K562 (cell line): ENCODE data around the gene CACNA1S. TPM values are rescaled to one million over a fixed set of nuclear protein-coding genes. Genes with fewer than 3 reads are reported as not detected.

ENCODE experiments used
- ATAC-seq: fragments of 200-7000 bp; cut with Tn5 transposase; 3 replicates; pipeline ENCODE4 v1.9.1; 2020; ENCODE audit warnings: moderate library complexity
- BruUV-seq: library from RNA; stranded (reverse); fragments of 400-500 nt; replicated peaks from 2 replicates; lab custom pipeline; 2021; lab: Mats Ljungman, UMichigan
- CTCF ChIA-PET: fragments of 300-600 bp; formaldehyde crosslinking; extraction: SDS; loops from one replicate; lab custom pipeline; 2021; ENCODE audit warnings: low intra/inter-chr PET ratio; lab: Yijun Ruan, JAX
- POLR2A ChIA-PET: fragments of 300-600, 350-650 bp; sonication (Branson Sonifier 250); formaldehyde crosslinking; extraction: SDS; loops from one replicate; lab custom pipeline; 2021; ENCODE audit warnings: antibody characterized with exemption, inconsistent platforms; lab: Yijun Ruan, JAX
- DNase-seq, 4 experiments: peaks; one replicate each; pipeline versions ENCODE4 v3.0.0 to v3.0.0-alpha.2; 2011 to 2018; ENCODE audit warnings: low spot score in 3 of 4, mixed read lengths in 3 of 4; ENCODE audit errors: extremely low read depth in 1 of 4
- FAIRE-seq: peaks from 2 replicates; lab custom pipeline; 2011; peaks lifted over from hg19 to GRCh38; lab: Jason Lieb, UNC
- H2AFZ ChIP-seq: 2 replicates; pipeline ENCODE4 v1.6.0; 2011; ENCODE audit warnings: low read depth, low read length, control low read depth, inconsistent platforms
- H3K27ac ChIP-seq: fragments of 200-600 bp; 3 replicates; pipeline ENCODE4 v1.8.0; 2011; ENCODE audit warnings: low read depth, mild to moderate bottlenecking, control low read depth, inconsistent platforms, low read length, moderate library complexity, mixed read lengths; ENCODE audit errors: extremely low read depth
- H3K27me3 ChIP-seq, 2 experiments: fragments of 300-600 bp in 1 of 2; 2 replicates in 1 of 2; 3 replicates in 1 of 2; pipeline versions ENCODE4 v1.6.0 to v1.8.0; 2011; ENCODE audit warnings: inconsistent platforms in 2 of 2, low read length in 2 of 2, mild to moderate bottlenecking in 1 of 2, mixed read lengths in 1 of 2, moderate library complexity in 1 of 2; ENCODE audit not compliant: control insufficient read depth in 2 of 2, insufficient read depth in 2 of 2
- H3K36me3 ChIP-seq: fragments of 300-600 bp; 3 replicates; pipeline ENCODE4 v1.8.0; 2011; ENCODE audit warnings: mild to moderate bottlenecking, low read length, inconsistent platforms; ENCODE audit not compliant: control insufficient read depth, insufficient read depth
- H3K4me1 ChIP-seq, 2 experiments: fragments of 200-600 bp in 1 of 2; replicated peaks in 1 of 2; 2 replicates in 1 of 2; 3 replicates in 1 of 2; pipeline versions ENCODE4 v1.5.1 to v1.8.0; 2011; ENCODE audit warnings: inconsistent platforms in 2 of 2, low read length in 2 of 2, mild to moderate bottlenecking in 1 of 2, mixed read lengths in 1 of 2, moderate library complexity in 1 of 2; ENCODE audit not compliant: control insufficient read depth in 2 of 2, insufficient read depth in 2 of 2
- H3K4me2 ChIP-seq: 2 replicates; pipeline ENCODE4 v1.6.1; 2011; ENCODE audit warnings: low read length, control low read depth, inconsistent platforms, mixed read lengths; ENCODE audit not compliant: insufficient read depth
- H3K4me3 ChIP-seq: fragments of 200-600 bp; sonication (generic), shearing (Covaris generic); 2 replicates; pipeline ENCODE4 v1.5.1; 2016; ENCODE audit warnings: control low read depth, inconsistent platforms
- H3K79me2 ChIP-seq: fragments of 200-600 bp; 3 replicates; pipeline ENCODE4 v1.8.0; 2011; ENCODE audit warnings: low read length, inconsistent platforms; ENCODE audit not compliant: control insufficient read depth, insufficient read depth
- H3K9ac ChIP-seq, 2 experiments: 2 replicates each; pipeline versions ENCODE4 v1.6.0 to v1.6.1; 2011; ENCODE audit warnings: low read depth in 2 of 2, low read length in 2 of 2, control low read depth in 1 of 2, inconsistent platforms in 1 of 2, mild to moderate bottlenecking in 1 of 2, mixed read lengths in 1 of 2; ENCODE audit not compliant: insufficient read depth in 1 of 2
- H3K9me1 ChIP-seq: one replicate; pipeline ENCODE4 v1.6.0; 2011; ENCODE audit warnings: inconsistent platforms, mild to moderate bottlenecking, low read length, moderate library complexity; ENCODE audit not compliant: control insufficient read depth, insufficient read depth
- H3K9me3 ChIP-seq: replicated peaks from 2 replicates; pipeline ENCODE4 v1.5.1; 2011; ENCODE audit warnings: low read depth, low read length, inconsistent platforms; ENCODE audit not compliant: control insufficient read depth, insufficient read depth
- H4K20me1 ChIP-seq: replicated peaks from 2 replicates; pipeline ENCODE4 v1.6.1; 2011; ENCODE audit warnings: low read length, inconsistent platforms, mixed read lengths; ENCODE audit not compliant: control insufficient read depth, insufficient read depth
- ATF1 ChIP-seq, 2 experiments: fragments of 450-650 bp in 1 of 2; IDR thresholded peaks; 2 replicates each; pipeline ENCODE4 v1.6.1; 2016; ENCODE audit warnings: missing compliant biosample characterization in 1 of 2, missing genetic modification characterization in 1 of 2
- FOXA3 ChIP-seq, 2 experiments: fragments of 450-650 bp in 1 of 2; sonication (generic) in 1 of 2; formaldehyde crosslinking; IDR thresholded peaks in 1 of 2; conservative IDR thresholded peaks in 1 of 2; 2 replicates each; pipeline versions ENCODE4 v1.4.0 to v1.8.0; 2020 to 2022; ENCODE audit warnings: mild to moderate bottlenecking in 2 of 2, missing genetic modification reagents in 1 of 2
- NFIC ChIP-seq: fragments of 450-650 bp; IDR thresholded peaks from 2 replicates; pipeline ENCODE4 v1.6.1; 2017; ENCODE audit warnings: mild to moderate bottlenecking, inconsistent platforms
- NFIX ChIP-seq: fragments of 250-450 bp; sonication (Bioruptor Pico); IDR thresholded peaks from 2 replicates; pipeline ENCODE4 v1.4.0; 2020; ENCODE audit warnings: low read depth, mild to moderate bottlenecking, moderate library complexity
- POLR3A ChIP-seq: IDR thresholded peaks from 2 replicates; pipeline ENCODE4 v1.6.1; 2011; ENCODE audit warnings: borderline replicate concordance, mild to moderate bottlenecking, moderate library complexity; ENCODE audit not compliant: insufficient read length, insufficient read depth; ENCODE audit errors: extremely low read depth
- RBBP5 ChIP-seq: fragments of 200-600 bp; sonication (generic); IDR thresholded peaks from 2 replicates; pipeline ENCODE4 v1.6.1; 2012; ENCODE audit warnings: borderline replicate concordance, mild to moderate bottlenecking, low read length, control low read depth, inconsistent platforms; ENCODE audit not compliant: insufficient read depth, poor library complexity, severe bottlenecking
- RCOR1 ChIP-seq, 2 experiments: IDR thresholded peaks; 2 replicates each; pipeline ENCODE4 v1.6.1; 2012; ENCODE audit warnings: low read depth in 2 of 2, low read length in 2 of 2, borderline replicate concordance in 1 of 2, improper control_type of control experiment in 1 of 2
- ZNF263 ChIP-seq: sonication (generic); formaldehyde crosslinking; IDR thresholded peaks from 2 replicates; pipeline ENCODE4 v1.8.0; 2022; ENCODE audit warnings: mild to moderate bottlenecking, missing genetic modification reagents, borderline replicate concordance
- ZNF431 ChIP-seq: sonication (generic); formaldehyde crosslinking; IDR thresholded peaks from 2 replicates; pipeline ENCODE4 v1.8.0; 2022; ENCODE audit warnings: mild to moderate bottlenecking, missing genetic modification reagents
- ZSCAN29 ChIP-seq: fragments of 450-650 bp; IDR thresholded peaks from 2 replicates; pipeline ENCODE4 v1.6.1; 2017
- WGBS: fragments of 100-300 bp; shearing (Covaris generic); methylation state at CpG from one replicate; pipeline ENCODE4 v1.1.6; 2016; ENCODE audit warnings: low coverage, mixed read lengths; ENCODE audit not compliant: insufficient coverage; ENCODE audit errors: missing lambda C conversion rate; 5-methylcytosine and 5-hydroxymethylcytosine counted together
- in situ Hi-C: fragments of 300-500 bp; cut with MboI; formaldehyde crosslinking; loops from 4 replicates; pipeline ENCODE4 v1.15.0; 2018; ENCODE audit warnings: inconsistent platforms, mixed read lengths
- intact Hi-C: fragments of 100-400 bp; cut with micrococcal nuclease; formaldehyde crosslinking; loops from 2 replicates; pipeline ENCODE4 v1.14.2; 2022
- polyA plus RNA-seq, 8 experiments: library from polyadenylated mRNA; depleted of rRNA in 4 of 8; stranded (reverse) in 5 of 8; unstranded in 3 of 8; fragments of >200 nt; fragmentation: Nextera tagmentation in 2 of 8; fragmentation: Illumina TruSeq in 1 of 8; extraction: Ambion mirVana in 2 of 8; extraction: Trizol in 1 of 8; gene quantifications; 2 replicates each; pipeline versions ENCODE4 v1.2.1 to v1.2.3, GENCODE V29; 2011 to 2014; ENCODE audit warnings: inconsistent platforms in 1 of 8, missing spikeins in 1 of 8
- total RNA-seq, 7 experiments: library from RNA; depleted of rRNA in 6 of 7; stranded (reverse); fragments of >200 nt in 6 of 7; fragmentation: Illumina TruSeq in 2 of 7; extraction: Trizol in 2 of 7; gene quantifications; 2 replicates each; pipeline versions ENCODE4 v1.2.1 to v1.2.3, GENCODE V29; 2011 to 2021; ENCODE audit warnings: low replicate concordance in 1 of 7
- TF ChIP-seq, protein P1 (sequence below): fragments of 450-650 bp; IDR thresholded peaks from 2 replicates; pipeline ENCODE4 v1.6.1; 2017; ENCODE audit warnings: antibody characterized with exemption, mild to moderate bottlenecking
- TF ChIP-seq, protein P2 (sequence below): sonication (generic); formaldehyde crosslinking; IDR thresholded peaks from 2 replicates; pipeline ENCODE4 v1.5.0; 2020; ENCODE audit warnings: missing genetic modification reagents
- TF ChIP-seq, protein P3 (sequence below): sonication (generic); formaldehyde crosslinking; IDR thresholded peaks from 2 replicates; pipeline ENCODE4 v1.8.0; 2022; ENCODE audit warnings: mild to moderate bottlenecking, missing genetic modification reagents

The CACNA1S gene
- total and polyA plus RNA-seq, 9 of the 15 experiments (the other 6 are each of a cell fraction or from before 2014, with no cell fraction given), result not detected

DNA sequence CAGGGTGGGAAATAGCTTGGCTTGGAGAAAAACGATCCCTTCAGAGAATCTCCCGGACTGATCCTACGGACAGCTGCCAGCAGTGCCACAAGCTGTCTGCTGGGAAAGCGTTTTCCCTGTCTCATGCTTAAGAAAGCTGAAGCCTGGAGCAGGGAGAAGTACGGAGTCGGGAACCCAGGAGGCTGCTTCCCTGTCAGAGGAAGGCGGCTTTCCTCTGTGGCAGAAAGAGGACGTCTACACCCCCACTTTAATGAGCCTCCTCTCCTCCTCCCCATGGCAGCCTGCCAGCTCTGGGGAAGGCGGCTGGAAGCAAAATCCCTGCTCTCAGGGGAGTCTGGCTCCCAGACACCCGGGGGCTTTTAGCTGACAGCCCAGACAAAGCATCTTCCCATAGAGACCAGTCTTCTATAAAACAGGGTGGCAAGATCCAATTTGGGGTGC, 96.0 kb downstream of the CACNA1S start:
- Histone ChIP-seq H3K9me3 (no peaks in the 10 kb centered on the region), H3K4me3 (no peak overlapping the region), H4K20me1 (no peaks in the 10 kb centered on the region), H3K9me1 (no peaks in the 10 kb centered on the region), H3K4me2 (peak overlapping the region; percentile 67), H3K27me3 (no peaks in the 10 kb centered on the region), H2AFZ (peak overlapping the region; percentile 28; the same call in 1 of the 2 replicates), H3K9ac (peak overlapping the region; percentile 32 to 42; a peak in 3 of 4 replicates), H3K79me2 (peaks cover 4% of the 10 kb centered on the region; the same call in 2 of the 3 replicates), H3K27ac (peak overlapping the region; percentile 53; the same call in 2 of the 3 replicates), H3K36me3 (no peaks in the 10 kb centered on the region), H3K4me1 (peaks cover 65 to 86% of the 10 kb centered on the region in 2 experiments)
- FAIRE-seq (peak; percentile 51), ATAC-seq (peak; percentile 2; the same call in 2 of the 3 replicates), DNase-seq (peak; percentile 53 to 74 (median 66))
- intact Hi-C loops (no loop called here), in situ Hi-C loops (no loop called here)
- POLR2A ChIA-PET, result interaction anchor here (0.6 to 3.1 kb wide), 9 partner anchors 9 to 101 kb away, joined by 3 to 13 read pairs (median 3); no protein-coding TSS in a partner anchor
- no TSS peak for BruUV-seq
- CTCF ChIA-PET, result interaction anchor here (0.6 kb wide), 1 partner anchor 10 kb away, joined by 5 read pairs; no protein-coding TSS in a partner anchor
- WGBS, result 2% methylated on average over 9 of the region's 10 CpGs
- TF ChIP-seq RCOR1 (IDR thresholded peaks at IDR 0.05; ENCODE audit: borderline replicate concordance in 1 of 2, low read depth in 2 of 2, low read length in 2 of 2) (peak in 1 of 2 experiments; percentile 6; a peak in 1 of 4 replicates), ZNF263 (CRISPR knock-in tag) (peak; percentile 23; the same call in 1 of the 2 replicates), POLR3A (no peak), FOXA3 (CRISPR knock-in tag; conservative IDR thresholded peaks at IDR 0.05 in 1 of 2, IDR thresholded peaks at IDR 0.05 in 1 of 2) (peak in 1 of 2 experiments; percentile 46; a peak in 1 of 4 replicates), NFIC (peak; percentile 96), ZNF431 (CRISPR knock-in tag) (peak; percentile 24; the same call in 1 of the 2 replicates), ATF1 (CRISPR knock-in tag; IDR thresholded peaks at IDR 0.05) (no peak), ATF1 (tag; IDR thresholded peaks at IDR 0.05) (0 out of 2 replicates have a peak, but pooled peaks have one; percentile 19), RBBP5 (no peak), NFIX (peak; percentile 47; the same call in 1 of the 2 replicates), ZSCAN29 (no peak)
- TF ChIP-seq, protein P1, sequence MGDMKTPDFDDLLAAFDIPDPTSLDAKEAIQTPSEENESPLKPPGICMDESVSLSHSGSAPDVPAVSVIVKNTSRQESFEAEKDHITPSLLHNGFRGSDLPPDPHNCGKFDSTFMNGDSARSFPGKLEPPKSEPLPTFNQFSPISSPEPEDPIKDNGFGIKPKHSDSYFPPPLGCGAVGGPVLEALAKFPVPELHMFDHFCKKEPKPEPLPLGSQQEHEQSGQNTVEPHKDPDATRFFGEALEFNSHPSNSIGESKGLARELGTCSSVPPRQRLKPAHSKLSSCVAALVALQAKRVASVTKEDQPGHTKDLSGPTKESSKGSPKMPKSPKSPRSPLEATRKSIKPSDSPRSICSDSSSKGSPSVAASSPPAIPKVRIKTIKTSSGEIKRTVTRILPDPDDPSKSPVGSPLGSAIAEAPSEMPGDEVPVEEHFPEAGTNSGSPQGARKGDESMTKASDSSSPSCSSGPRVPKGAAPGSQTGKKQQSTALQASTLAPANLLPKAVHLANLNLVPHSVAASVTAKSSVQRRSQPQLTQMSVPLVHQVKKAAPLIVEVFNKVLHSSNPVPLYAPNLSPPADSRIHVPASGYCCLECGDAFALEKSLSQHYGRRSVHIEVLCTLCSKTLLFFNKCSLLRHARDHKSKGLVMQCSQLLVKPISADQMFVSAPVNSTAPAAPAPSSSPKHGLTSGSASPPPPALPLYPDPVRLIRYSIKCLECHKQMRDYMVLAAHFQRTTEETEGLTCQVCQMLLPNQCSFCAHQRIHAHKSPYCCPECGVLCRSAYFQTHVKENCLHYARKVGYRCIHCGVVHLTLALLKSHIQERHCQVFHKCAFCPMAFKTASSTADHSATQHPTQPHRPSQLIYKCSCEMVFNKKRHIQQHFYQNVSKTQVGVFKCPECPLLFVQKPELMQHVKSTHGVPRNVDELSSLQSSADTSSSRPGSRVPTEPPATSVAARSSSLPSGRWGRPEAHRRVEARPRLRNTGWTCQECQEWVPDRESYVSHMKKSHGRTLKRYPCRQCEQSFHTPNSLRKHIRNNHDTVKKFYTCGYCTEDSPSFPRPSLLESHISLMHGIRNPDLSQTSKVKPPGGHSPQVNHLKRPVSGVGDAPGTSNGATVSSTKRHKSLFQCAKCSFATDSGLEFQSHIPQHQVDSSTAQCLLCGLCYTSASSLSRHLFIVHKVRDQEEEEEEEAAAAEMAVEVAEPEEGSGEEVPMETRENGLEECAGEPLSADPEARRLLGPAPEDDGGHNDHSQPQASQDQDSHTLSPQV, result 0 out of 2 replicates have a peak, but pooled peaks have one; percentile 5
- TF ChIP-seq, protein P2, sequence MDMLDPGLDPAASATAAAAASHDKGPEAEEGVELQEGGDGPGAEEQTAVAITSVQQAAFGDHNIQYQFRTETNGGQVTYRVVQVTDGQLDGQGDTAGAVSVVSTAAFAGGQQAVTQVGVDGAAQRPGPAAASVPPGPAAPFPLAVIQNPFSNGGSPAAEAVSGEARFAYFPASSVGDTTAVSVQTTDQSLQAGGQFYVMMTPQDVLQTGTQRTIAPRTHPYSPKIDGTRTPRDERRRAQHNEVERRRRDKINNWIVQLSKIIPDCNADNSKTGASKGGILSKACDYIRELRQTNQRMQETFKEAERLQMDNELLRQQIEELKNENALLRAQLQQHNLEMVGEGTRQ, result 0 out of 2 replicates have a peak, but pooled peaks have one; percentile 3
- TF ChIP-seq, protein P3, sequence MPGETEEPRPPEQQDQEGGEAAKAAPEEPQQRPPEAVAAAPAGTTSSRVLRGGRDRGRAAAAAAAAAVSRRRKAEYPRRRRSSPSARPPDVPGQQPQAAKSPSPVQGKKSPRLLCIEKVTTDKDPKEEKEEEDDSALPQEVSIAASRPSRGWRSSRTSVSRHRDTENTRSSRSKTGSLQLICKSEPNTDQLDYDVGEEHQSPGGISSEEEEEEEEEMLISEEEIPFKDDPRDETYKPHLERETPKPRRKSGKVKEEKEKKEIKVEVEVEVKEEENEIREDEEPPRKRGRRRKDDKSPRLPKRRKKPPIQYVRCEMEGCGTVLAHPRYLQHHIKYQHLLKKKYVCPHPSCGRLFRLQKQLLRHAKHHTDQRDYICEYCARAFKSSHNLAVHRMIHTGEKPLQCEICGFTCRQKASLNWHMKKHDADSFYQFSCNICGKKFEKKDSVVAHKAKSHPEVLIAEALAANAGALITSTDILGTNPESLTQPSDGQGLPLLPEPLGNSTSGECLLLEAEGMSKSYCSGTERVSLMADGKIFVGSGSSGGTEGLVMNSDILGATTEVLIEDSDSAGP (CRISPR knock-in tag), result 0 out of 2 replicates have a peak, but pooled peaks have one; percentile 39
